HG03135 (cell line): ENCODE data around the gene LMCD1.
A peak's percentile ranks its signal among the peaks of the same experiment; 100 is the strongest.

Experiments
- ATAC-seq: cut with Tn5 transposase; IDR thresholded peaks from one replicate; pipeline ENCODE4 v1.9.1; 2021; ENCODE audit warnings: mild to moderate bottlenecking, moderate library complexity; ENCODE audit not compliant: unreplicated experiment

The LMCD1 gene

DNA sequence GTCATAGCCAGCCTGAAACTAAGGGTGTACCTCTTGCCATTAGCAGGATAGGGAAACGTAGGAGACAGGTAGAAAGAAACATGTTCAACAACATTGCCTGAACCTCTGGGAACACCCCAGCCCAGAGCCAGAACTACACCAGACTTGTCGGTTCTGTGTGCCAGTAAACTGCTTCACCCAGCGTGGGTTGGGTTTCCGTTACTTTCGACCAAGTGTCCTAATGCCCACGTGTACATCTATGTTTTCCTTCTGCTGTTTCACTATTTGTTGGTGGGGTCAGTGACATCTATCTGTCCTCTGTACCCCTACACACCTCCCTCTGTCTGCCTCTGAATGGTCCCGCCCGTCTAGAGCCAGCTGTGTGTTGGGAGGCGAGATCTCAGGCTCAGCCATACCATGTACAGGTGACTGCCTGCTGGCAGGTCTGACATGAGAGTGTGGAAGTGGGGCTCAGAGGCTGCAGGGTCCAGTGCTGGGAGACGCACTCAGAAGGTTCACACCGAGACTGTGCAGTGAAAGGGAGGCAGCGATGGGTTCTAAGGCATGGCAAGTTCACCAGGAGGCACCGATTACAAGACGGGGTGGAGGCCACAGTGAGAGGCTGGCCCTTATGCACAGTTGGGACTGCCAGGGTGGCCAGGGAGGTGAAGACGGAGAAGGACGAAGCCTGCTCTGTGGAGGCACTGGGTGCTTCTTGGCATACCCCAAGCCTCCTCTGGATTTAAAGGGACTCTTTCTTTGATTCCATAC, 106.6 kb downstream of the LMCD1 start:
- no peak for ATAC-seq

DNA sequence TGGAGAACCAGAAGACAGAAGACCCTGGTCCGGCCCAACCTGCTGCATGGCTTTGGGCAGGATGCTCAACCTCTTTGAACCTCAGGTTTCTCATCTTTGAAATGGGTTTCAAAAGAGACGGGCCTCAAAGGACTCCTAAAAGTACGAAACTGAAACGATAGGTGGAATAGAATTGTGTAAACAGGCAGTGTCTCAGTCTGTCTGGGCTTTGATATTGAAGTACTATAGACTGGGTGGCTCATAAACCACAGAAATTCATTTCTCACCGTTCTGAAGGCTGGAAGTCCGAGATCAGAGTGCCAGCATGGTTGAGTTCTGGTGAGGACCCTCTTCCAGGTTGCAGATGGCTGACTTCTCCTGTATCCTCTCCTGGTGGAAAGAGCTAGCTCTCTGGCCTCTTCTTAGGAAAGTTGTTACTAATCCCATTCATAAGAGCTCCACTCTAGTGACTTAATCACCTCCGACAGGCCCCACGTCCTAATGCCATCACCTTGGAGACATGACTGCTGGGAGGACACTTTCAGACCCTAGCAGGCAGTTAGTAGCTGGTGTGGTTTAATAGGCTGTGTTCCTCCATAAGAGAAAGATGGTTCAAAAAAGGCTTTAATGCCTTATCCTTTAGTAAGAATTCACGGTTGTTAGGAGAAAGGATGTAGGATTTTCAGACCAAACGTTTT, 107.3 kb downstream of the LMCD1 start:
- ATAC-seq, result no peak

DNA sequence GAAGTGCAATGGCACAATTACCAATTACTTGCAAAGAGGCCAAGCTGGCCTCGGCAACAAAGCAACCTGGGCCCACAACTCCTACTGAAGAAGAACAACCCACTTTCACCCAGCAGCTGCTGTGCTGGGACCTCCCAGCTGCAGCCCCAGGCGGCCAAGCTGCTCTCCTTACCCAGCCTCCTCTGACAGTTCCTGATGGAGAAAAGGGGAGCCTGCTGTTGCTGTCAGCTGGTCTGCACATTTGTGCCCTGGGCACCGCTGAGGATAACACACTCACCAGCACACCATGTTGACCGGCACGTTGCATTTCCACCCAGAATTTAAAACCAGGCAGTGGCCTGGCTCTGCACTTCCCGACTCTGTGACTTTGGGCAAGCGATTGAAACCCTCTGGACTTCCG, 109.3 kb downstream of the LMCD1 start:
- ATAC-seq, result no peak

DNA sequence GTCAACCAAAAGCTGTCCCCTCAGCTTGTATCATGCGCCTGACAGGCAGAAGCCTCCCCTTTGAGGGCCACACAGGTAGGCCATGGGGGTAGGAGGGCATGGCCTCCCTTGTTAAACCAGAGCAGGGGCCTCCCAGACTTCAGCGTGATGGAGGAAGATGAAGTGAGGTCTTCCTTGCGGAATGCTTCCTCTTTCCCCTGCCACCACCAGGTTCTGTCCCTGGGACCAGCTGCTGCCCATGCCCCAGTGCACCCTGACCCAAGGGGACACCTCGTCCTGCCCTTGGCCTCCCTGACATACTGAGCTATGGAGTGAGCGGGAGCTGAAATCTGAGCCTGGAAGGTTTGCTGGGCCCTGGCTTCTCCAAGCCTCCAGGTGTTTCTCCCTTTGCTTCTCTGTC, 116.3 kb downstream of the LMCD1 start:
- ATAC-seq, result no peak

DNA sequence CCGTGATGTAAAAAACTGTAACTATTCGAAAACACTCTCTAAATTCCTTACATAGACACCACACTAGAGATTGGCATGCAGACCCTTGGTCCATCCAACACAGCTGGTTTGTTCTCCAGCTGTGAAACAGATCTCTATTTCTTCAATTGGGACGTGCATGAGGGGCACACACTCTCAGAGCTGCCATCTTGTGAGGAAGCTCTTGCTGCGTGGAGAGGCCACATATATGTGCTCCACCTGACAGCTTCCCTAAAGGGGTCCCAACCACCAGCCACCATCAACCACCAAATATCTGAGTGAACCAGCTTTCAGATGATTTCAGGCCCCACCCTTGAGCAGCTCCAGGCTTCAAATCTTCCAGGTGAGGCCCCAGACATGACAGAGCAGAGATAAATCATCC, 117.3 kb downstream of the LMCD1 start:
- no peak for ATAC-seq

DNA sequence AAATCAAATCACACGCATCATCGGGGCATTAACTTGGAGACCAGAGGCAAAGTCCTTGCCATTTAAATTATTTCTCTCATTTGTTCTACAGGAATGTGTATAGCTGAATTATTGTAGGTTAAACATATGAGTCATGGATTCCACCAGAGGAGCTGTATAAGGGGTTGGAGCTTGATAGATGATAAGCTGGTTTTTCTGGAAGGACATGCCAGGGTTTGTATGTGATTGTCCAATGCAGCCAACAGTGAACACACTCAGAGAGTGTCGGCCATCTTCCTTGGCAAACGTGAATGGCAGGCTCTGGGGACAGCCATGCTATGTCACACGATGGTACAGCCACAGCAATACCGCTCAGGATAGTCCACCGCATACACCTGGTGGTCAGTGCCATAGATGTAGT, 117.9 kb downstream of the LMCD1 start:
- ATAC-seq, result no peak

DNA sequence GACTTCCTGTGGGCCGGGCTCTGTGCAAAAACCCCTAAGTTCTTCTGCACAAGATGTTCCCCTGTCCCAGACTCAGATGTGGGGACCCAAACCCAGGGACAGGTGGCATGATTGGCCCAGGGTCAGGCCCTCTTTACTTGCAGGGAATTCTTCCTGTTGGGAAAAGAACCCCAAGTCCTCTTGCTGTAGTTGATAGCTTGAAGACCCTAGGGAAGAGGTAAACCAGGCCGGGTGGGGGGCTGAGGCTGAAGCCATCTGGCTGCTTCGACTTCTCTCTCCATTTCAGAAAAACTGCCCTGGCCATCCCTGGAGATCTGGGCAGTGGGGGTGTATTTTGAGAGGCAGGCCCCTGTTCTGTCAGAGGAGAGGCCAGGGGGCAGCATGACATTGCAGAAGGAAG, 119.5 kb downstream of the LMCD1 start:
- ATAC-seq, result no peak

DNA sequence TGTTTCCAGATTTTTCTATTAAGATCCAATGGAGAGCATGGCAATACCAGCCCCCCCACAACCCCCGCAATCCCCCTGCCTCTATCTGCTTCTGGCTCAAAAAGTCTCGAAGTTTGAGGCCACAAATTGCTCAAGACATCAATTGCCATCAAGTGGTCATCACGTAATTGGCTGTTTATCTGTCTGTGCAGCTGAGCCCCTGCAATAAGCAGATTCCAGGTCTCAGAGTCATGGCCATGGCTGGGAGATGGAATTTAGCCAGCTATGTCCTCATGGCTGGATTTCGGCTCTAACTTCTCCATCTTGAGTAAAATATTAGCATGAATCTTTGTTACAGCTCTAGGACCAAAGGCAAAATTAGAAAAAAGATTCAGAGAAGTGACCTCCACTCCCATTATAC, 120.2 kb downstream of the LMCD1 start:
- no peak for ATAC-seq

DNA sequence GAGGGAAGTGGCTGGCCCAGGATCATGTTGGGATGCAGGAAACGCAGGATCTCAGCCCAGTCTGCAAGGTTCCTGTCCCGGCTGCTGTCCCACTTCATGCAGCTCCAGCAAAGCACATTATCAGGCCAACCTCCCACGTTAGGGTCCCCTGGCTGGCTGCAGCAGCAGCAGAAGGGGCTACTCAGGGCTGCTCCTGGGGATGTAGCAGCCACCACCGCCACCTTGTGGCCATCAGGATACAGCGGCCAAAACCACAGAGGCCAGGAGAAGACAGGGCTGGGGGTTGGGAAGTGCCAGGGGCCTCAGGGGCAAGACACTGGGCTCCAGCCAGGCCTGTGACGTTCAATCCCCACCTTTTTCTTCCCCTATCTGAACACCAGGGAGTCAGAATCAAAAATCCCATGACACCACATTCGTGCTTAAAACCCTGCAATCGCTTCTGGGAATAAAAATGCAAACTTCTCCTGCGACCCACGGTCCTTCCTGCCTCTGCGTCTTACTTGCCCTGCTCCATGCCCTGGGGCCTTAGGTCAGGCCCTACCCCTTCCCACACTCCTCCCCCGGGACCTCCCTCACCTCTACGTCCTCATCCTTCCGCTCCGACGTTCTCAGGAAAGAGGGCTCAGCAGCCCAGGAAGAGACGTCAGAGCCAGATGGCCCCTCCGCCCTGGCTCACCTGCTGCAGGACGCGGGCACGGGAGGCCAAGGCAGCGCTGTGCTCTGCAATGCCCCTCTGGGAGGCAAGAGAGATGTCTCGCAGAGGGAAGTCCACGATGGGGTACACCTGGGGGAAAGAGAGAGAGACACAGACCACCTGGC, 121.5 kb downstream of the LMCD1 start:
- peak; percentile 92 for ATAC-seq

DNA sequence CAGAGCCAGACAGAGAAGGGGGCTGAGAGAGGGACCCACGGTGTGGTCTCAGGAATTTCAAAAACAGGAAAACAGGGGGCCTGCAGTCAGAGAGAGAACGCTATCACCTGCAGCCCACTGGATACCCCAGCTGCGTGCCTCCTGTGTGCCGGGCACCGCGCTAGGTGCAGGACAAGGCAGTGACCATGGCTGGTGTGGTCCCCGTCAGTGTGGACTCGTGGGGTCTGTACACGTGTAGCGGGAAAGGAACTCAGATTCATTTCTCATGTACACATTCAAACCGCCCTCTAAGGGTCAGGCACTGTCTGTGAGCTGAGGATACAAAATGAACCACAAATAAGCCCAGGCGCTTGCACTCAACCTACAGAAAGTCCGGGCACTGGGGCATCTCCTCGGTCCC, 122.1 kb downstream of the LMCD1 start:
- ATAC-seq, result no peak
